ENCODE measurements around the gene LIPA.
"Not testable (repeated sequence)": the region's sequence is repeated elsewhere in the genome, so short reads cannot be mapped to it uniquely, and the experiment has no call there.

The LIPA gene

GRCh38 chr10:89207181-89207800 lies 44.3 kb downstream of the LIPA start, which contains the start of gene CH25H:
Gene CH25H (minus strand): TSS chr10:89207317. CDS start chr10:89207292, 25 bp downstream.
- peaks cover 16% of the 10 kb centered on the region for H3K4me1 ChIP-seq (ENCODE audit: insufficient read depth, low read length)
- peak within 1 kb of the TSS; percentile 33 for H3K4me3 ChIP-seq (ENCODE audit: low read length)
- H3K9me3 ChIP-seq (ENCODE audit: low read length), result no peaks in the 10 kb centered on the region
- no peaks in the 10 kb centered on the region for H3K36me3 ChIP-seq (ENCODE audit: insufficient read depth, low read length)
- peak within 1 kb of the TSS; percentile 74 for H2AFZ ChIP-seq (ENCODE audit: low read depth, low read length)
- peaks cover 71% of the 10 kb centered on the region for H3K27me3 ChIP-seq (ENCODE audit: insufficient read depth, low read length)

- H3K4me3 ChIP-seq (ENCODE audit: low read length), result no peak overlapping the region
- H3K27me3 ChIP-seq (ENCODE audit: insufficient read depth, low read length), result peaks cover 76% of the 10 kb centered on the region
- peak overlapping the region; percentile 74 for H2AFZ ChIP-seq (ENCODE audit: low read depth, low read length)
- no peaks in the 10 kb centered on the region for H3K9me3 ChIP-seq (ENCODE audit: low read length)
- peaks cover 16% of the 10 kb centered on the region for H3K4me1 ChIP-seq (ENCODE audit: insufficient read depth, low read length)
- H3K36me3 ChIP-seq (ENCODE audit: insufficient read depth, low read length), result no peaks in the 10 kb centered on the region
Measured at GRCh38 chr10:89206402-89207180, 45.0 kb downstream of the LIPA start.

GRCh38 chr10:89204621-89205185 lies 46.9 kb downstream of the LIPA start:
- no peak overlapping the region for H3K4me3 ChIP-seq (ENCODE audit: low read length)
- peaks cover 16% of the 10 kb centered on the region for H3K4me1 ChIP-seq (ENCODE audit: insufficient read depth, low read length)
- peaks cover 66% of the 10 kb centered on the region for H3K27me3 ChIP-seq (ENCODE audit: insufficient read depth, low read length)
- H2AFZ ChIP-seq (ENCODE audit: low read depth, low read length), result no peak overlapping the region
- H3K9me3 ChIP-seq (ENCODE audit: low read length), result no peaks in the 10 kb centered on the region
- H3K36me3 ChIP-seq (ENCODE audit: insufficient read depth, low read length), result no peaks in the 10 kb centered on the region

GRCh38 chr10:89203237-89203636 lies 48.3 kb downstream of the LIPA start:
- H3K27me3 ChIP-seq (ENCODE audit: insufficient read depth, low read length), result peaks cover 52% of the 10 kb centered on the region
- H3K36me3 ChIP-seq (ENCODE audit: insufficient read depth, low read length), result no peaks in the 10 kb centered on the region

GRCh38 chr10:89202033-89202425 lies 49.5 kb downstream of the LIPA start:
- Histone ChIP-seq H3K4me1 (ENCODE audit: insufficient read depth, low read length) (peaks cover 6% of the 10 kb centered on the region), H3K36me3 (ENCODE audit: insufficient read depth, low read length) (no peaks in the 10 kb centered on the region), H3K9me3 (ENCODE audit: low read length) (no peaks in the 10 kb centered on the region), H3K4me3 (ENCODE audit: low read length) (no peak overlapping the region), H3K27me3 (ENCODE audit: insufficient read depth, low read length) (peaks cover 41% of the 10 kb centered on the region), H2AFZ (ENCODE audit: low read depth, low read length) (no peak overlapping the region)

More at GRCh38 chr10:89203237-89203636, 48.3 kb downstream of the LIPA start:
- Histone ChIP-seq H3K4me3 (ENCODE audit: low read length) (no peak overlapping the region), H3K9me3 (ENCODE audit: low read length) (no peaks in the 10 kb centered on the region), H2AFZ (ENCODE audit: low read depth, low read length) (no peak overlapping the region), H3K4me1 (ENCODE audit: insufficient read depth, low read length) (peaks cover 16% of the 10 kb centered on the region)

GRCh38 chr10:89201345-89202032 lies 50.1 kb downstream of the LIPA start:
- Histone ChIP-seq H3K4me1 (ENCODE audit: insufficient read depth, low read length) (peaks cover under 1% of the 10 kb centered on the region), H2AFZ (ENCODE audit: low read depth, low read length) (no peak overlapping the region), H3K36me3 (ENCODE audit: insufficient read depth, low read length) (no peaks in the 10 kb centered on the region), H3K27me3 (ENCODE audit: insufficient read depth, low read length) (peaks cover 36% of the 10 kb centered on the region), H3K9me3 (ENCODE audit: low read length) (no peaks in the 10 kb centered on the region), H3K4me3 (ENCODE audit: low read length) (no peak overlapping the region)

GRCh38 chr10:89197473-89197872 lies 54.1 kb downstream of the LIPA start:
- no peaks in the 10 kb centered on the region for H3K9me3 ChIP-seq (ENCODE audit: low read length)
- H3K4me3 ChIP-seq (ENCODE audit: low read length), result no peak overlapping the region
- no peaks in the 10 kb centered on the region for H3K4me1 ChIP-seq (ENCODE audit: insufficient read depth, low read length)

GRCh38 chr10:89191301-89191700 lies 60.3 kb downstream of the LIPA start:
- not testable (repeated sequence) for H3K36me3 ChIP-seq (ENCODE audit: insufficient read depth, low read length); H3K4me3 ChIP-seq (ENCODE audit: low read length); H2AFZ ChIP-seq (ENCODE audit: low read depth, low read length); H3K9me3 ChIP-seq (ENCODE audit: low read length); H3K4me1 ChIP-seq (ENCODE audit: insufficient read depth, low read length); H3K27me3 ChIP-seq (ENCODE audit: insufficient read depth, low read length)

More at GRCh38 chr10:89197473-89197872, 54.1 kb downstream of the LIPA start:
- no peak overlapping the region for H2AFZ ChIP-seq (ENCODE audit: low read depth, low read length)
- H3K36me3 ChIP-seq (ENCODE audit: insufficient read depth, low read length), result no peaks in the 10 kb centered on the region
- H3K27me3 ChIP-seq (ENCODE audit: insufficient read depth, low read length), result peaks cover 5% of the 10 kb centered on the region

GRCh38 chr10:89189211-89189734 lies 62.3 kb downstream of the LIPA start:
- Histone ChIP-seq H3K27me3 (ENCODE audit: insufficient read depth, low read length) (no peaks in the 10 kb centered on the region), H2AFZ (ENCODE audit: low read depth, low read length) (no peak overlapping the region), H3K9me3 (ENCODE audit: low read length) (no peaks in the 10 kb centered on the region), H3K36me3 (ENCODE audit: insufficient read depth, low read length) (no peaks in the 10 kb centered on the region), H3K4me1 (ENCODE audit: insufficient read depth, low read length) (no peaks in the 10 kb centered on the region), H3K4me3 (ENCODE audit: low read length) (no peak overlapping the region)

- Histone ChIP-seq H3K9me3 (ENCODE audit: low read length) (no peaks in the 10 kb centered on the region), H3K4me3 (ENCODE audit: low read length) (no peak overlapping the region), H3K4me1 (ENCODE audit: insufficient read depth, low read length) (no peaks in the 10 kb centered on the region), H3K36me3 (ENCODE audit: insufficient read depth, low read length) (no peaks in the 10 kb centered on the region), H2AFZ (ENCODE audit: low read depth, low read length) (no peak overlapping the region), H3K27me3 (ENCODE audit: insufficient read depth, low read length) (no peaks in the 10 kb centered on the region)
Measured at GRCh38 chr10:89185658-89186057, 65.9 kb downstream of the LIPA start.

- no peak overlapping the region for H3K4me3 ChIP-seq (ENCODE audit: low read length)
- H2AFZ ChIP-seq (ENCODE audit: low read depth, low read length), result no peak overlapping the region
- no peaks in the 10 kb centered on the region for H3K27me3 ChIP-seq (ENCODE audit: insufficient read depth, low read length)
- H3K9me3 ChIP-seq (ENCODE audit: low read length), result no peaks in the 10 kb centered on the region
- no peaks in the 10 kb centered on the region for H3K36me3 ChIP-seq (ENCODE audit: insufficient read depth, low read length)
- no peaks in the 10 kb centered on the region for H3K4me1 ChIP-seq (ENCODE audit: insufficient read depth, low read length)
Measured at GRCh38 chr10:89184638-89185037, 66.9 kb downstream of the LIPA start.

GRCh38 chr10:89183571-89183970 lies 68.0 kb downstream of the LIPA start:
- no peak overlapping the region for H2AFZ ChIP-seq (ENCODE audit: low read depth, low read length)
- H3K9me3 ChIP-seq (ENCODE audit: low read length), result no peaks in the 10 kb centered on the region
- H3K27me3 ChIP-seq (ENCODE audit: insufficient read depth, low read length), result no peaks in the 10 kb centered on the region
- no peaks in the 10 kb centered on the region for H3K4me1 ChIP-seq (ENCODE audit: insufficient read depth, low read length)
- H3K36me3 ChIP-seq (ENCODE audit: insufficient read depth, low read length), result no peaks in the 10 kb centered on the region
- no peak overlapping the region for H3K4me3 ChIP-seq (ENCODE audit: low read length)

GRCh38 chr10:89182894-89183293 lies 68.7 kb downstream of the LIPA start:
- H3K4me3 ChIP-seq (ENCODE audit: low read length), result no peak overlapping the region
- H2AFZ ChIP-seq (ENCODE audit: low read depth, low read length), result no peak overlapping the region
- H3K4me1 ChIP-seq (ENCODE audit: insufficient read depth, low read length), result no peaks in the 10 kb centered on the region
- no peaks in the 10 kb centered on the region for H3K36me3 ChIP-seq (ENCODE audit: insufficient read depth, low read length)
- H3K27me3 ChIP-seq (ENCODE audit: insufficient read depth, low read length), result no peaks in the 10 kb centered on the region
- no peaks in the 10 kb centered on the region for H3K9me3 ChIP-seq (ENCODE audit: low read length)
